Keratinocyte (primary cell): ENCODE data around the gene LRRC8C. TPM values are rescaled to one million over a fixed set of nuclear protein-coding genes. Genes with fewer than 3 reads are reported as not detected.

Experiments used
- DNase-seq: peaks from one replicate; pipeline ENCODE4 v3.0.0-alpha.2; 2011; ENCODE audit warnings: low read depth, missing footprints, low spot score
- FAIRE-seq: peaks from 2 replicates; lab custom pipeline; 2011; peaks lifted over from hg19 to GRCh38; lab: Jason Lieb, UNC
- H2AFZ ChIP-seq: 2 replicates; pipeline ENCODE4 v1.6.0; 2012; ENCODE audit warnings: low read length, control low read depth, inconsistent platforms; ENCODE audit not compliant: control insufficient read depth
- H3K27ac ChIP-seq: 2 replicates; pipeline ENCODE4 v1.5.1; 2011; ENCODE audit warnings: low read length; ENCODE audit not compliant: control insufficient read depth, insufficient read depth
- H3K27me3 ChIP-seq: 3 replicates; pipeline ENCODE4 v1.6.0; 2011; ENCODE audit warnings: low read length; ENCODE audit not compliant: control insufficient read depth, insufficient read depth; ENCODE audit errors: extremely low read depth
- H3K36me3 ChIP-seq, 2 experiments: 2 replicates in 1 of 2; 3 replicates in 1 of 2; pipeline ENCODE4 v1.5.1; 2011; ENCODE audit warnings: low read length in 2 of 2, mild to moderate bottlenecking in 1 of 2; ENCODE audit not compliant: control insufficient read depth in 2 of 2, insufficient read depth in 2 of 2; ENCODE audit errors: extremely low read depth in 1 of 2
- H3K4me1 ChIP-seq: 3 replicates; pipeline ENCODE4 v1.5.1; 2011; ENCODE audit warnings: low read length; ENCODE audit not compliant: control insufficient read depth, insufficient read depth; ENCODE audit errors: extremely low read depth
- H3K4me2 ChIP-seq: 3 replicates; pipeline ENCODE4 v1.6.0; 2011; ENCODE audit warnings: low read depth, low read length; ENCODE audit not compliant: control insufficient read depth, insufficient read depth; ENCODE audit errors: extremely low read depth
- H3K4me3 ChIP-seq, 3 experiments: fragments of 200-600 bp in 1 of 3; sonication (generic) in 1 of 3; 2 replicates in 2 of 3; 3 replicates in 1 of 3; pipeline ENCODE4 v1.5.1; 2011 to 2016; ENCODE audit warnings: low read length in 3 of 3, mild to moderate bottlenecking in 3 of 3, control low read depth in 2 of 3, inconsistent platforms in 1 of 3, low read depth in 1 of 3, mixed read lengths in 1 of 3, mixed run types in 1 of 3, moderate library complexity in 1 of 3; ENCODE audit not compliant: control insufficient read depth in 2 of 3, insufficient read depth in 2 of 3; ENCODE audit errors: extremely low read depth in 1 of 3
- H3K79me2 ChIP-seq: 2 replicates; pipeline ENCODE4 v1.6.0; 2012; ENCODE audit warnings: low read length; ENCODE audit not compliant: control insufficient read depth, insufficient read depth
- H3K9ac ChIP-seq: 3 replicates; pipeline ENCODE4 v1.6.0; 2011; ENCODE audit warnings: low read length; ENCODE audit not compliant: control insufficient read depth, insufficient read depth; ENCODE audit errors: extremely low read depth
- H3K9me1 ChIP-seq: 3 replicates; pipeline ENCODE4 v1.6.0; 2011; ENCODE audit warnings: low read length; ENCODE audit not compliant: control insufficient read depth, insufficient read depth; ENCODE audit errors: extremely low read depth
- H3K9me3 ChIP-seq: 2 replicates; pipeline ENCODE4 v1.5.1; 2012; ENCODE audit warnings: low read depth, low read length; ENCODE audit not compliant: control insufficient read depth
- H4K20me1 ChIP-seq: 3 replicates; pipeline ENCODE4 v1.6.0; 2011; ENCODE audit warnings: low read length; ENCODE audit not compliant: control insufficient read depth, insufficient read depth; ENCODE audit errors: extremely low read depth
- EZH2 ChIP-seq: IDR thresholded peaks from one replicate; pipeline ENCODE4 v1.6.1; 2012; ENCODE audit warnings: inconsistent platforms, mild to moderate bottlenecking, low read length, moderate library complexity
- dilution Hi-C: fragments of 300-500 bp; cut with MboI; formaldehyde crosslinking; loops from one replicate; pipeline ENCODE4 v1.7.0; 2020; ENCODE audit warnings: low sequenced_read_pairs; ENCODE audit not compliant: extremely low pct_ligation_motif_present
- polyA plus RNA-seq, 5 experiments: library from polyadenylated mRNA; depleted of rRNA in 3 of 5; stranded (reverse) in 3 of 5; stranded (forward) in 1 of 5; unstranded in 1 of 5; fragments of >200 nt; gene quantifications; 1 replicate in 1 of 5; 2 replicates in 3 of 5; 3 replicates in 1 of 5; pipeline versions ENCODE4 v1.2.1 to v1.2.3, GENCODE V29; 2011 to 2012; ENCODE audit warnings: missing spikeins in 2 of 5, low read depth in 1 of 5, low replicate concordance in 1 of 5
- TF ChIP-seq, protein P1 (sequence below), 3 experiments: IDR thresholded peaks in 1 of 3; conservative IDR thresholded peaks in 1 of 3; optimal IDR thresholded peaks in 1 of 3; 2 replicates in 2 of 3; 3 replicates in 1 of 3; pipeline versions ENCODE3 to v1.5.1; 2011; ENCODE audit warnings: low read length in 3 of 3, mild to moderate bottlenecking in 3 of 3, moderate library complexity in 2 of 3, control low read depth in 1 of 3, inconsistent platforms in 1 of 3; ENCODE audit not compliant: insufficient read depth in 2 of 3; ENCODE audit errors: extremely low read depth in 1 of 3

The LRRC8C gene
- polyA plus RNA-seq, 1 donor (not counting 4 experiments of a cell fraction or from before 2014, with no cell fraction given), result 18.4 TPM

DNA sequence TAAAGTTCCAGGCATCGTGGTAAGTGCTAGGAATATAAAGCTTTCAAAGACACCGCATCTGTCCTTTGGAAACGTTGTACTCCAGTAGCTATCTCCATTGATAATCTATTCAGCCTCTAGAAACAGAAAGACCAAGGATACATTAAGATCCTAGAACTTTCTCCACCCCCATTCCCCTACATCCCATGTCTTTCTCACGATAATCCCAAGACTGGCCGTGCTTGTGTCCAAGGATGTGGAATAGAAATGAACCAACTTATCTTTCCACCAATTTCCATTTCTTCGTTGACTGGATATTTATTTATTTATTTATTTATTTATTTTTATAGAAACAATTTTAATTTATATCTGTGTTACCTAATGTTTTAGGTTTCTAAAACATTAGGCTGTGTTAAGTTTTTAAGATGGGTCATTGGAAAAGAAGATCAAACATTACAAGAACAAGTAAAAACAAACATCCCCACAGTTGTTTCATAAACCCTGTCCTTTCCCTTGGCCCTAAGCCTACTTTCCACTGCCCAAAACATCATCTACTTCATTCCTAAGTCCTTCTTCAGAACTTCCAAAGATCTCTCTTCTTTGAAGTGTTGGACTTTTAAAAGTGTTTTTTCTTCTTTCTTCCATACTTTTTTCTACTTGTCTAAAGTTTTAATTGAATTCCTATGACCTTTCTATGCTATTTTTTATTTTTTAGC is 39.7 kb downstream of the LRRC8C start:
- Histone ChIP-seq H3K9ac (no peak overlapping the region), H3K4me2 (no peak overlapping the region), H3K36me3 (no peaks in the 10 kb centered on the region), H3K27me3 (no peaks in the 10 kb centered on the region), H3K27ac (no peak overlapping the region), H3K79me2 (peaks cover 77% of the 10 kb centered on the region), H4K20me1 (no peaks in the 10 kb centered on the region), H3K4me3 (no peak overlapping the region), H3K4me1 (peaks cover 14% of the 10 kb centered on the region), H3K9me3 (no peaks in the 10 kb centered on the region), H2AFZ (no peak overlapping the region), H3K9me1 (no peaks in the 10 kb centered on the region)
- dilution Hi-C loops, result no loop called here
- no peak for FAIRE-seq
- DNase-seq, result no peak
- TF ChIP-seq, protein P1, sequence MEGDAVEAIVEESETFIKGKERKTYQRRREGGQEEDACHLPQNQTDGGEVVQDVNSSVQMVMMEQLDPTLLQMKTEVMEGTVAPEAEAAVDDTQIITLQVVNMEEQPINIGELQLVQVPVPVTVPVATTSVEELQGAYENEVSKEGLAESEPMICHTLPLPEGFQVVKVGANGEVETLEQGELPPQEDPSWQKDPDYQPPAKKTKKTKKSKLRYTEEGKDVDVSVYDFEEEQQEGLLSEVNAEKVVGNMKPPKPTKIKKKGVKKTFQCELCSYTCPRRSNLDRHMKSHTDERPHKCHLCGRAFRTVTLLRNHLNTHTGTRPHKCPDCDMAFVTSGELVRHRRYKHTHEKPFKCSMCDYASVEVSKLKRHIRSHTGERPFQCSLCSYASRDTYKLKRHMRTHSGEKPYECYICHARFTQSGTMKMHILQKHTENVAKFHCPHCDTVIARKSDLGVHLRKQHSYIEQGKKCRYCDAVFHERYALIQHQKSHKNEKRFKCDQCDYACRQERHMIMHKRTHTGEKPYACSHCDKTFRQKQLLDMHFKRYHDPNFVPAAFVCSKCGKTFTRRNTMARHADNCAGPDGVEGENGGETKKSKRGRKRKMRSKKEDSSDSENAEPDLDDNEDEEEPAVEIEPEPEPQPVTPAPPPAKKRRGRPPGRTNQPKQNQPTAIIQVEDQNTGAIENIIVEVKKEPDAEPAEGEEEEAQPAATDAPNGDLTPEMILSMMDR (optimal IDR thresholded peaks at IDR 0.05 in 1 of 3, IDR thresholded peaks at IDR 0.05 in 1 of 3, conservative IDR thresholded peaks at IDR 0.05 in 1 of 3; ENCODE audit: extremely low read depth in 1 of 3, insufficient read depth in 2 of 3, low read length in 3 of 3), result no peak
- TF ChIP-seq EZH2, result no peak

DNA sequence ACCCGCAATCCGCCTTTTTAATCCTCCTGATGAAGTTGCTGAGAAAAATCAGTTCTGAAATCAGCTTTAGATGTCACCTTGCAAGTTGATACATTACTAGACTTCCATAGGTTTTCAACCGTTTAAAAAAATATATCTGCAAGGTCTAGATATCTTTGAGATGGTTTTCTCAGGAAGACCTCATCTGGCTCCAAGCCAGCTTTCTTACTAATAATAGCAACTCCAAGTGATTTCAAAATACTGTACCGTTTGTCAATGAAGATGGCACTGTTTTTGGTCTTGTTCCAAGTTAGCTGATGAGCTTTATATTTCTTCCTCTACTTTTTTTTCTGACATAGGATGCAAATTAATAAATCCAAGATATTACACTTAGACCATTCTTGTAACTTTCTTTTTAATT is 40.3 kb downstream of the LRRC8C start:
- Histone ChIP-seq H3K79me2 (peaks cover 78% of the 10 kb centered on the region), H3K9me3 (no peaks in the 10 kb centered on the region), H3K4me3 (no peak overlapping the region), H3K9me1 (no peaks in the 10 kb centered on the region), H3K36me3 (peaks cover 0 to 4% of the 10 kb centered on the region in 2 experiments), H2AFZ (no peak overlapping the region), H3K4me2 (no peak overlapping the region), H3K4me1 (peaks cover 14% of the 10 kb centered on the region), H4K20me1 (no peaks in the 10 kb centered on the region), H3K27ac (no peak overlapping the region), H3K9ac (no peak overlapping the region), H3K27me3 (no peaks in the 10 kb centered on the region)
- no peak for FAIRE-seq
- dilution Hi-C loops, result no loop called here
- no peak for DNase-seq
- TF ChIP-seq, protein P1 (optimal IDR thresholded peaks at IDR 0.05 in 1 of 3, IDR thresholded peaks at IDR 0.05 in 1 of 3, conservative IDR thresholded peaks at IDR 0.05 in 1 of 3; ENCODE audit: extremely low read depth in 1 of 3, insufficient read depth in 2 of 3, low read length in 3 of 3), result no peak
- TF ChIP-seq EZH2, result no peak
